H9 (cell line): ENCODE data around the gene ZNF354C. TPM values are rescaled to one million over a fixed set of nuclear protein-coding genes. Genes with fewer than 3 reads are reported as not detected.

Source experiments
- DNase-seq: peaks from one replicate; pipeline ENCODE4 v3.0.0-alpha.2; 2017
- H2AFZ ChIP-seq: one replicate; pipeline ENCODE4 v1.6.1; 2013; ENCODE audit warnings: mild to moderate bottlenecking, low read length, control low read depth, moderate library complexity
- H2AK5ac ChIP-seq: 2 replicates; pipeline ENCODE4 v1.6.1; 2013; ENCODE audit warnings: low read length, control low read depth, mixed read lengths; ENCODE audit not compliant: insufficient read length
- H2BK120ac ChIP-seq: one replicate; pipeline ENCODE4 v1.6.1; 2013; ENCODE audit warnings: low read depth, mild to moderate bottlenecking, low read length, control low read depth, inconsistent platforms; ENCODE audit not compliant: poor library complexity, severe bottlenecking
- H2BK12ac ChIP-seq: 2 replicates; pipeline ENCODE4 v1.6.1; 2013; ENCODE audit warnings: low read length, control low read depth, mixed read lengths, low read depth; ENCODE audit not compliant: insufficient read length
- H2BK15ac ChIP-seq: 2 replicates; pipeline ENCODE4 v1.6.1; 2013; ENCODE audit warnings: low read depth, low read length, control low read depth
- H2BK20ac ChIP-seq: one replicate; pipeline ENCODE4 v1.6.1; 2013; ENCODE audit warnings: low read depth, mild to moderate bottlenecking, low read length, control low read depth, inconsistent platforms; ENCODE audit not compliant: poor library complexity, severe bottlenecking
- H2BK5ac ChIP-seq: 2 replicates; pipeline ENCODE4 v1.6.1; 2013; ENCODE audit warnings: low read length, control low read depth, mixed read lengths; ENCODE audit not compliant: insufficient read length
- H3K14ac ChIP-seq: 2 replicates; pipeline ENCODE4 v1.6.1; 2013; ENCODE audit warnings: low read length, control low read depth; ENCODE audit not compliant: insufficient read depth
- H3K18ac ChIP-seq: 2 replicates; pipeline ENCODE4 v1.6.1; 2013; ENCODE audit warnings: low read depth, mild to moderate bottlenecking, mixed read lengths, low read length, control low read depth; ENCODE audit not compliant: insufficient read length
- H3K23ac ChIP-seq: 2 replicates; pipeline ENCODE4 v1.6.1; 2013; ENCODE audit warnings: low read length, control low read depth, mixed read lengths, low read depth; ENCODE audit not compliant: insufficient read length
- H3K23me2 ChIP-seq: 2 replicates; pipeline ENCODE4 v1.6.1; 2013; ENCODE audit warnings: low read depth, mild to moderate bottlenecking, mixed read lengths, low read length, control low read depth; ENCODE audit not compliant: insufficient read length, poor library complexity, severe bottlenecking
- H3K27ac ChIP-seq: 2 replicates; pipeline ENCODE4 v1.5.1; 2013; ENCODE audit warnings: low read length, control low read depth, mixed read lengths, low read depth; ENCODE audit not compliant: insufficient read length
- H3K27me3 ChIP-seq: 2 replicates; pipeline ENCODE4 v1.6.1; 2013; ENCODE audit warnings: low read length, control low read depth, inconsistent platforms; ENCODE audit not compliant: insufficient read depth
- H3K4ac ChIP-seq: 2 replicates; pipeline ENCODE4 v1.6.1; 2013; ENCODE audit warnings: low read depth, mild to moderate bottlenecking, control low read depth, inconsistent platforms, low read length, moderate library complexity
- H3K4me1 ChIP-seq: 2 replicates; pipeline ENCODE4 v1.6.1; 2013; ENCODE audit warnings: low read length, control low read depth, inconsistent platforms; ENCODE audit not compliant: insufficient read depth
- H3K4me2 ChIP-seq: 2 replicates; pipeline ENCODE4 v1.6.1; 2013; ENCODE audit warnings: low read length, control low read depth, mixed read lengths; ENCODE audit not compliant: insufficient read length, insufficient read depth
- H3K56ac ChIP-seq: 2 replicates; pipeline ENCODE4 v1.6.1; 2013; ENCODE audit warnings: low read depth, mild to moderate bottlenecking, mixed read lengths, low read length, control low read depth; ENCODE audit not compliant: insufficient read length
- H3K79me1 ChIP-seq: 2 replicates; pipeline ENCODE4 v1.6.1; 2013; ENCODE audit warnings: low read depth, mild to moderate bottlenecking, moderate library complexity, low read length, control low read depth, inconsistent platforms; ENCODE audit not compliant: insufficient read depth, poor library complexity, severe bottlenecking
- H3K79me2 ChIP-seq: 2 replicates; pipeline ENCODE4 v1.6.1; 2013; ENCODE audit warnings: low read length, control low read depth, inconsistent platforms; ENCODE audit not compliant: insufficient read depth
- H3K9ac ChIP-seq: 2 replicates; pipeline ENCODE4 v1.6.1; 2013; ENCODE audit warnings: low read length, control low read depth, mixed read lengths; ENCODE audit not compliant: insufficient read length; ENCODE audit errors: extremely low read depth
- H3K9me3 ChIP-seq: one replicate; pipeline ENCODE4 v1.6.1; 2013; ENCODE audit warnings: low read depth, low read length, inconsistent platforms; ENCODE audit not compliant: control insufficient read depth
- H3T11ph ChIP-seq: one replicate; pipeline ENCODE4 v1.6.1; 2013; ENCODE audit warnings: mild to moderate bottlenecking, low read length, control low read depth, inconsistent platforms
- H4K20me1 ChIP-seq: one replicate; pipeline ENCODE4 v1.6.1; 2013; ENCODE audit not compliant: control insufficient read depth, insufficient read length, insufficient read depth
- H4K5ac ChIP-seq: 2 replicates; pipeline ENCODE4 v1.6.1; 2013; ENCODE audit warnings: low read depth, mild to moderate bottlenecking, mixed read lengths, low read length, control low read depth; ENCODE audit not compliant: insufficient read length
- H4K8ac ChIP-seq: replicated peaks from 2 replicates; pipeline ENCODE4 v1.6.1; 2013; ENCODE audit warnings: low read length, control low read depth, mixed read lengths, low read depth; ENCODE audit not compliant: insufficient read length
- H4K91ac ChIP-seq: 2 replicates; pipeline ENCODE4 v1.6.1; 2013; ENCODE audit warnings: low read depth, mild to moderate bottlenecking, moderate library complexity, mixed read lengths, low read length, control low read depth; ENCODE audit not compliant: insufficient read length
- H3K27ac Mint-ChIP-seq, 3 experiments: 2 replicates in 2 of 3; 3 replicates in 1 of 3; pipeline ENCODE4 v1.8.0; 2020 to 2021; ENCODE audit warnings: mixed read lengths in 3 of 3, mild to moderate bottlenecking in 1 of 3, moderate library complexity in 1 of 3
- H3K27me3 Mint-ChIP-seq: 2 replicates; pipeline ENCODE4 v1.8.0; 2021; ENCODE audit warnings: low read depth, mild to moderate bottlenecking, moderate library complexity, mixed read lengths
- H3K36me3 Mint-ChIP-seq, 3 experiments: 2 replicates in 2 of 3; 3 replicates in 1 of 3; pipeline ENCODE4 v1.8.0; 2020 to 2021; ENCODE audit warnings: low read depth in 3 of 3, mixed read lengths in 3 of 3; ENCODE audit not compliant: insufficient read depth in 1 of 3
- H3K4me1 Mint-ChIP-seq, 2 experiments: 2 replicates each; pipeline ENCODE4 v1.8.0; 2020; ENCODE audit warnings: mixed read lengths in 2 of 2
- H3K4me3 Mint-ChIP-seq, 2 experiments: 2 replicates in 1 of 2; 3 replicates in 1 of 2; pipeline ENCODE4 v1.8.0; 2020 to 2021; ENCODE audit warnings: mild to moderate bottlenecking in 2 of 2, mixed read lengths in 2 of 2, moderate library complexity in 1 of 2
- H3K9me3 Mint-ChIP-seq, 2 experiments: 2 replicates in 1 of 2; 3 replicates in 1 of 2; pipeline ENCODE4 v1.8.0; 2020; ENCODE audit warnings: mild to moderate bottlenecking in 2 of 2, mixed read lengths in 2 of 2, moderate library complexity in 1 of 2
- WGBS: extraction: QIAGEN DNeasy Blood & Tissue Kit; methylation state at CpG from one replicate; pipeline ENCODE4 v1.1.7; 2013; ENCODE audit warnings: missing lambda C conversion rate, low lambda C conversion rate, mixed read lengths; ENCODE audit not compliant: insufficient read length; ENCODE audit errors: extremely low coverage; 5-methylcytosine and 5-hydroxymethylcytosine counted together
- total RNA-seq: library from RNA; stranded (reverse); gene quantifications from 2 replicates; pipeline ENCODE4 v1.2.1, GENCODE V29; 2021
- TF ChIP-seq, protein P1 (sequence below): fragments of 200-600 bp; sonication (generic); conservative IDR thresholded peaks from 3 replicates; pipeline ENCODE4 v1.8.0; 2021; ENCODE audit warnings: antibody characterized with exemption, mild to moderate bottlenecking

The ZNF354C gene
- total RNA-seq, 1 experiment from 2014 or later: 5.4 TPM

DNA sequence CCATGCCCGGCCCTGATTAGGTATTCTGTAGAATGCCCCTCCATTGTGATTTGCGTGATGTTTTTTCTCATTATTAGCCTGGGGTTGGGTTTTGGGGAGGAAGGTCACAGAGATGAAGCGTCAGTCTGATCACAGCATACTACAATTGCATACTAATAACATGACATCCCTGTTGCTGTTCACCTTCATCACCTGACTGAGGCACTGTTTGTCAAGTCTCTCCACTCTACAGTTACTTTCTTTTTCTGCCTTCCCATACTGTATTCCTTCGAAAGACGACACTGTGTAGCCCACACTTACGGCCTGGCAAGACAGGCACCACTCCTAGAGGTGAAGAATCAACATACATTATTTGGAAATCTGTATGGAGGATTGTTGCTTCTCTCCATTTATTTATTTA lies 5.5 kb downstream of the ZNF354C start:
- TF ChIP-seq, protein P1, sequence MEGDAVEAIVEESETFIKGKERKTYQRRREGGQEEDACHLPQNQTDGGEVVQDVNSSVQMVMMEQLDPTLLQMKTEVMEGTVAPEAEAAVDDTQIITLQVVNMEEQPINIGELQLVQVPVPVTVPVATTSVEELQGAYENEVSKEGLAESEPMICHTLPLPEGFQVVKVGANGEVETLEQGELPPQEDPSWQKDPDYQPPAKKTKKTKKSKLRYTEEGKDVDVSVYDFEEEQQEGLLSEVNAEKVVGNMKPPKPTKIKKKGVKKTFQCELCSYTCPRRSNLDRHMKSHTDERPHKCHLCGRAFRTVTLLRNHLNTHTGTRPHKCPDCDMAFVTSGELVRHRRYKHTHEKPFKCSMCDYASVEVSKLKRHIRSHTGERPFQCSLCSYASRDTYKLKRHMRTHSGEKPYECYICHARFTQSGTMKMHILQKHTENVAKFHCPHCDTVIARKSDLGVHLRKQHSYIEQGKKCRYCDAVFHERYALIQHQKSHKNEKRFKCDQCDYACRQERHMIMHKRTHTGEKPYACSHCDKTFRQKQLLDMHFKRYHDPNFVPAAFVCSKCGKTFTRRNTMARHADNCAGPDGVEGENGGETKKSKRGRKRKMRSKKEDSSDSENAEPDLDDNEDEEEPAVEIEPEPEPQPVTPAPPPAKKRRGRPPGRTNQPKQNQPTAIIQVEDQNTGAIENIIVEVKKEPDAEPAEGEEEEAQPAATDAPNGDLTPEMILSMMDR: peak; percentile 16; the same call in 2 of the 3 replicates
- no peak overlapping the region for H3K14ac ChIP-seq
- no peaks in the 10 kb centered on the region for H3K27me3 ChIP-seq
- H4K5ac ChIP-seq: no peak overlapping the region
- H2BK120ac ChIP-seq: no peak overlapping the region
- no peak for DNase-seq
- H3K4me2 ChIP-seq: no peak overlapping the region
- no peak overlapping the region for H3K18ac ChIP-seq
- H2BK12ac ChIP-seq: no peak overlapping the region
- no peak overlapping the region; a peak in 1 of 7 replicates for H3K27ac Mint-ChIP-seq
- H3K23me2 ChIP-seq: peaks cover 3% of the 10 kb centered on the region
- no CpG with 5 or more reads among the region's 6 CpGs for WGBS
- peaks cover 10% of the 10 kb centered on the region for H3K27me3 Mint-ChIP-seq
- H3K4me1 ChIP-seq: no peaks in the 10 kb centered on the region
- no peak overlapping the region for H3K23ac ChIP-seq
- H3K9me3 ChIP-seq: peaks cover 47% of the 10 kb centered on the region
- H3K9me3 Mint-ChIP-seq: peaks cover 87 to 94% of the 10 kb centered on the region in 2 experiments
- no peak overlapping the region for H3K27ac ChIP-seq
- H3K4me3 Mint-ChIP-seq: no peak overlapping the region
- H3K56ac ChIP-seq: no peak overlapping the region
- H4K20me1 ChIP-seq: no peaks in the 10 kb centered on the region
- no peak overlapping the region for H2BK15ac ChIP-seq
- H3K79me1 ChIP-seq: no peaks in the 10 kb centered on the region
- H3K9ac ChIP-seq: no peak overlapping the region
- no peak overlapping the region for H2BK20ac ChIP-seq
- no peak overlapping the region for H2AFZ ChIP-seq
- H3K4ac ChIP-seq: no peak overlapping the region
- no peaks in the 10 kb centered on the region for H3K79me2 ChIP-seq
- H3K36me3 Mint-ChIP-seq: peaks cover 72 to 84% (median 76%) of the 10 kb centered on the region in 3 experiments
- H3K4me1 Mint-ChIP-seq: no peaks in the 10 kb centered on the region
- H3T11ph ChIP-seq: no peak overlapping the region
- no peak overlapping the region for H2AK5ac ChIP-seq
- H4K8ac ChIP-seq: no peak overlapping the region
- no peak overlapping the region for H4K91ac ChIP-seq
- H2BK5ac ChIP-seq: no peak overlapping the region
